Stimulated activated CD8-positive, alpha-beta memory T cell treated with anti-CD3 and anti-CD28 coated beads, Interleukin-15, amount 100 ng/mL, for 1 hour (primary cell): ENCODE data around the gene A1CF.
"Not testable (repeated sequence)": the region's sequence is repeated elsewhere in the genome, so short reads cannot be mapped to it uniquely, and the experiment has no call there.

Experiments used
- DNase-seq: peaks from one replicate; pipeline ENCODE4 v3.0.0-alpha.2; 2020; ENCODE audit warnings: low read depth

A1CF gene, protein sequence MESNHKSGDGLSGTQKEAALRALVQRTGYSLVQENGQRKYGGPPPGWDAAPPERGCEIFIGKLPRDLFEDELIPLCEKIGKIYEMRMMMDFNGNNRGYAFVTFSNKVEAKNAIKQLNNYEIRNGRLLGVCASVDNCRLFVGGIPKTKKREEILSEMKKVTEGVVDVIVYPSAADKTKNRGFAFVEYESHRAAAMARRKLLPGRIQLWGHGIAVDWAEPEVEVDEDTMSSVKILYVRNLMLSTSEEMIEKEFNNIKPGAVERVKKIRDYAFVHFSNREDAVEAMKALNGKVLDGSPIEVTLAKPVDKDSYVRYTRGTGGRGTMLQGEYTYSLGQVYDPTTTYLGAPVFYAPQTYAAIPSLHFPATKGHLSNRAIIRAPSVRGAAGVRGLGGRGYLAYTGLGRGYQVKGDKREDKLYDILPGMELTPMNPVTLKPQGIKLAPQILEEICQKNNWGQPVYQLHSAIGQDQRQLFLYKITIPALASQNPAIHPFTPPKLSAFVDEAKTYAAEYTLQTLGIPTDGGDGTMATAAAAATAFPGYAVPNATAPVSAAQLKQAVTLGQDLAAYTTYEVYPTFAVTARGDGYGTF

GRCh38 chr10:50885097-50885859 is at the start of gene A1CF:
TSS of gene A1CF (minus strand) at chr10:50885627. CDS start at chr10:50859940, 25,687 bp downstream.
- DNase-seq: no peak

GRCh38 chr10:50931948-50932431 is 46.6 kb upstream of the A1CF start:
- no peak for DNase-seq

- no peak for DNase-seq
Observed at GRCh38 chr10:50929670-50930069, 44.2 kb upstream of the A1CF start.

- DNase-seq: no peak
Observed at GRCh38 chr10:50928190-50928552, 42.7 kb upstream of the A1CF start.

GRCh38 chr10:50927522-50928189 is 42.2 kb upstream of the A1CF start:
- DNase-seq: no peak

DNA sequence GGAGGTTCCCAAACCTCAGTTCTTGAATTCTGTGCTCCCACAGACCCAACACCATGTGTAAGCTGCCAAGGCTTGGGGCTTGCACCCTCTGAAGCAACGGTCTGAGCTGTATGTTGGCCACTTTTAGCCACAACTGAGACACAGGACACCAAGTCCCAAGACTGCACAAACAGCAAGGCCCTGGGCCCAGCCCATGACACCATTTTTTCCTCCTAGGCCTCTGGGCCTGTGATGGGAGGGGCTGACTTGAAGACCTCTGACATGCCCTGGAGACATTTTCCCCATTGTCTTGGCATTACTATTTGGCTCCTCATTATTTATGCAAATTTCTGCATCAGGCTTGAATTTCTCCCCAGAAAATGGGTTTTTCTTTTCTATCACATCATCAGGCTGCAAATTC is 38.0 kb upstream of the A1CF start:
- DNase-seq: not testable (repeated sequence)

DNA sequence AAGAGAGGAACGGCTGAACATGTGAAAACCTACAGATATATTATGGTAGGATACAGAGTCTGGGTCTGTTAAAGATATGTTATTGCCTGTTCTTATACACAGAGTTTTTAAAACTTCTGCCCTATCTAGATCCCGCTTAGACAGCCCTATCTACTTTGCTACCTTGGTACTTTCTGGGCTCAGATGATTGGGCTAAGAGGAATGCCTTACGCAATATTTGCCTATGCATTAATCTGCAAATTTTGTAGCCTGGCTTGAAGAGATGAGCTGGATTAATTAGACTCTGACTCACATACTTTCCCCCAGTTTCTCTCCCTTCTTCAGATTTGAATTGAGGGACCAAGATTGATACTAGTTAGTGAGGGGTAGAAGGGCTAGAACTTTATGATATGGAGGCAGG is 33.6 kb upstream of the A1CF start:
- no peak for DNase-seq

- no peak for DNase-seq
Observed at GRCh38 chr10:50918529-50918928, 33.1 kb upstream of the A1CF start.

DNA sequence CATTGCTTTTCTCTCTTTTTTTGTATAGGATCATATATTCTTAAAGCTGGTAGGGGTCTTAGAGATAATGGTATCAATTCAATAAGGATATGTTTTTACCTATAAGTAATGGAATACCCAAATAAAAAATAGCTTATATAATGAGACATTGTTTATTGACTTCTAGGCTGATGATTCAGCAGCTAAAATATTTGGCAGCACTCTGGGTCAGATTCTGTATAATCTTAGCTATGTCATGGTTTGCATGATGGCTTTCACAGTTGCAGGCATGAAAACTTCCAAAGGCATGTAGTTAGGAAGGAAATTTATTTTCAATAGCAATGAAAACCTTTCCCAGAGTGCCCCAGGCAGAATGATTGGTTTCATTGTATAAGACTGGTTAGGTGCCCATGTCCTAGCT is 32.1 kb upstream of the A1CF start:
- DNase-seq: no peak

- DNase-seq: no peak
Observed at GRCh38 chr10:50909334-50910014, 24.0 kb upstream of the A1CF start.

GRCh38 chr10:50908366-50908765 is 22.9 kb upstream of the A1CF start:
- no peak for DNase-seq

- not testable (repeated sequence) for DNase-seq
Observed at GRCh38 chr10:50905797-50906196, 20.4 kb upstream of the A1CF start.

DNA sequence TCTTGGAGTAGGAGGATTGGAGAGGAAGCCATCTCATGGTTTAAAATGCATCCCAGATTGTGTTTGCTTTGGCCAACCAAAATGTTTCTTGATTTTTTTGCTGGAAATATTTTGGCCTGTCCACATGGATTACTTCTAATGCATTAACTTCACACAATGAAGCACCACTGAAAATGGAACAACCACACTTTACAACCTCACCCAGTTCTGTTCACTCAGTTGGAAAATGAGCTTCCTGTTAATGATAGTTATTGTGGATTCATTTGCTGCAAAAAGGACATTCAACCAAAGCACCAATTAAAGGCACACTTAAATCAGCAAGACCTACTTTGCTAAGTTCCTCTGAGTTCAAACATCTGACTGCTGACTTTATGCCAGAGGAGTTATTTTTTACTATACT is 11.3 kb upstream of the A1CF start:
- DNase-seq: no peak

GRCh38 chr10:50894312-50894711 is 8.9 kb upstream of the A1CF start:
- DNase-seq: no peak

DNA sequence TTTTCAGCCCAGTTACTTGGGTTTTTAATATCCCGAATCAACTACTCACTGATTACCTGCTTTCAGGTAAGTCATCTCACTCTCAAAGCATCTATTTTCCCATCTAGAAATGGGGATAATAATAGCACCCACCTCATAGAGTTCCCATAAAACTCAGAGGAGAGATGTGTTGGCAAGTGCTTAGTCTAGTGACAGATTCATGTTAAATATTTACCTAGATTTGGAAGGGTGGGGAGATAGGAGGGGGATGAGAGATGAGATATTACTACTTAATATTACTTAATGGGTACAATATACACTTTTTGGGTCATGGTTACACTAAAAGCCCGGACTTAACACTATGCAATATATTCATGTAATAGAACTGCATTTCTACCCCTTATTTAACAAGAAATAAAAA is 7.0 kb upstream of the A1CF start:
- no peak for DNase-seq

GRCh38 chr10:50884302-50884701 is 1.1 kb downstream of the A1CF start:
- no peak for DNase-seq

DNA sequence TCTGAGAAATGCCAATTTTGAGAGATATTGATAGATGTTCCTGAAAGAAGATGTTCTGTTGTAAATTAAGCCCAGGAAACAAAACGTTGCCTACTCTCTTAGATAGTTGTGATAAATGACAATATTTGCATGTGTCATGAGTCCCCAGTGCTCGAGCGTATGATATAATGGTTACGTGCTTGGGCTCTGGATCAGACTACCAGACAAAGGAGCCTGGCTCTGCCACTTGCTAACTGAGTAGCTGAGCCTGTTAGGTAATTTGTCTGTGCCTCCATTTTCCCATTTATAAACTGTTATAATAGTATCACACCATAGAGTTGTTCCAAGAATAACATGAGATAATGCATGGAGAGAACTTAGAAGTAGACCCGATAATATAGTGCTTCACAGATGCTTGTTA is 1.8 kb downstream of the A1CF start:
- DNase-seq: no peak

DNA sequence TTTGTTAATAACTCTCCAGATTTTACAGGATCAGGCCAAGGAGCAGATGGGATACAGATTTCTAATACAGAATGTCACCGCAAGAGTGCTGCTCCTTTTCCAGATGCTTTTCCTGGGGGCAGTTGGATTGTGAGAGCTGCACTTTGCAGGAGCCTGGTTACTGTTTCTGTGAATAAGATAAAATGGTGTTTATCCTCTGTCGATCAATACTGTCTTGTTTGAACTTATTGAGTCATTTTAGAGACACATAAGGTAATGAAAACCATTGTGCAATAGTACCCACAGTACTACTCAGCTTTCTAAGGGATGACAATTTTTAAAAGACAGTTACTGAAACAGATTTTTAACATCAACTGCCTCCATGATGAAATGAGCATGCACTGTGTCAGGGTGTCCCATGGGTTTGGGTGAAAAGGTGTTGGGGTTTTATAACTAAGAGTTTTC is 2.9 kb downstream of the A1CF start:
- DNase-seq: no peak

- not testable (repeated sequence) for DNase-seq
Observed at GRCh38 chr10:50881046-50881445, 4.4 kb downstream of the A1CF start.

DNA sequence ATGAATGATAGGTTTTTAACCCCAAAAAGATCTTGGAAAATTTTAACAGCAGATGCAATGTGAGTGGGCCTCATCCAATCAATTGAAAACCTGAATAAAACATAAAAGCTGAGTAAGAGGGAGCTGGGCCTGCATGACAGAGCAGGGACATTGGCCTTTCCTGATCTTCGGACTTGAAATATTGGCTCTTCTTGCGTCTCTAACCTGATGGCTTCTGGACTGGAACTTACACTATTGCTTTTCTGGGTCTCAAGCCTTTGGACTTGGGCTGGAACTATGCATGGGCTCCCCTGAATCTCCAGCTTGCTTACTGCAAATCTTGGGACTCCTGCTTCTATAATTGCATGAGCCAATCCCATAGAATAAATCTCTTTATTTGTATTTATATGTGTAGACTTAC is 9.0 kb downstream of the A1CF start:
- no peak for DNase-seq

DNA sequence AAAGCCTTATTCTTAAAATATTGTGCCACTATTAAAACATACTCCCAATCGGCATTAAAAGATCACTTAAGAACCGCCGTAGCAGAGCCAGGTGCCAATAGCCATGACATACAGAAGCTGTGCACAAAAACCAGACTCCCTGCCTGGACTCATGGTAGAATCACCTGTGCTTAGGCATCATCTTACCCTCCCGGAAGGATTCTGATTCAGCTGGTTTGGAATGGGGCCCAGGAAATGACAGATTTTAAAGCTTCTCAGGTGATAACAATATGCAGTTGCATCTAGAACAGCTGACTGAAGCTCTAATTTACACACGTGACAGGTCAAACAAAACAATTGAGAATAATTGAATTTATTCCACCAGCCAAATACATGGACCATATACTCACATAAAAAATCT is 10.7 kb downstream of the A1CF start:
- no peak for DNase-seq

DNA sequence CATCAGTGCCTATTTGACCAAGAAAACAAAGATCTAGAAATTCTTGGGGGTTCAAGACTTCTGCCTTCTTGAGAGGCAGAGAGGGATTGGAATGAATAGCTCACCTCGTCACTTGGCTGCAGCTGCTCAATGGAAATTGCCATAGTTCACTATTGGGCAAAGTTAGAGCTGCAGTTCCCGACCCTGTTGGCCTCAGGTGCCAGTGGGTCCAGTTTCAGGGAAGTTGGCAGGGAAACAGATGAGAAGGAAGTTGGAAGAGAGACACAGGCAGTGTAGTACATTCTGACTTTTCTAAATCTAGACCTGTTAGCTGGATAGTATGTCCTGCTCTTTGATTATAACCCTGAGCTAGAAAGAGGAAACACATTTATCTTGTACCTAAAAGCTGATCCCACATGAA is 19.1 kb downstream of the A1CF start:
- DNase-seq: no peak
